Panc1 (cell line): Measurements from ENCODE around the gene C20orf204. TPM values are rescaled to one million over a fixed set of nuclear protein-coding genes. Genes with fewer than 3 reads are reported as not detected.

ENCODE experiments used
- ATAC-seq: fragments of 200-7000 bp; cut with Tn5 transposase; 2 replicates; pipeline ENCODE4 v1.9.1; 2020; ENCODE audit warnings: mild to moderate bottlenecking, moderate library complexity
- BruUV-seq: library from RNA; stranded (reverse); fragments of 400-500 nt; replicated peaks from 2 replicates; lab custom pipeline; 2021; lab: Mats Ljungman, UMichigan
- CTCF ChIA-PET: fragments of 300-600 bp; sonication (Branson Sonifier 250); formaldehyde crosslinking; loops from one replicate; lab custom pipeline; 2022; ENCODE audit warnings: antibody characterized with exemption; lab: Charles Lee
- POLR2A ChIA-PET: fragments of 300-600 bp; sonication (Branson Sonifier 250); formaldehyde crosslinking; loops from one replicate; lab custom pipeline; 2022; ENCODE audit warnings: antibody characterized with exemption; lab: Charles Lee
- DNase-seq: peaks from one replicate; pipeline ENCODE4 v3.0.0-alpha.2; 2010; ENCODE audit warnings: low read depth, low spot score
- H3K27ac ChIP-seq: 2 replicates; pipeline ENCODE4 v1.5.1; 2011; ENCODE audit warnings: mild to moderate bottlenecking, low read length, inconsistent platforms
- H3K27me3 ChIP-seq: fragments of 200-500 bp; sonication (Bioruptor generic); 2 replicates; pipeline ENCODE4 v1.6.0; 2014; ENCODE audit warnings: low read length, inconsistent platforms; ENCODE audit not compliant: control insufficient read depth, insufficient read depth
- H3K36me3 ChIP-seq: fragments of 200-500 bp; sonication (Bioruptor generic); 2 replicates; pipeline ENCODE4 v1.5.1; 2014; ENCODE audit warnings: inconsistent platforms, mild to moderate bottlenecking, low read length, moderate library complexity; ENCODE audit not compliant: control insufficient read depth, insufficient read depth
- H3K4me1 ChIP-seq: 2 replicates; pipeline ENCODE4 v1.5.1; 2011; ENCODE audit warnings: inconsistent platforms, mild to moderate bottlenecking, low read length, moderate library complexity; ENCODE audit not compliant: control insufficient read depth, insufficient read depth
- H3K4me3 ChIP-seq, 2 experiments: 2 replicates each; pipeline ENCODE4 v1.5.1; 2011 to 2012; ENCODE audit warnings: low read depth in 2 of 2, low read length in 2 of 2, mild to moderate bottlenecking in 2 of 2, inconsistent platforms in 1 of 2, moderate library complexity in 1 of 2
- H3K9me3 ChIP-seq: fragments of 200-500 bp; sonication (Bioruptor generic); 2 replicates; pipeline ENCODE4 v1.5.1; 2014; ENCODE audit warnings: low read depth, mild to moderate bottlenecking, inconsistent platforms, low read length, moderate library complexity; ENCODE audit not compliant: control insufficient read depth, insufficient read depth
- CTCF ChIP-seq: fragments of 450-650 bp; IDR thresholded peaks from 2 replicates; pipeline ENCODE4 v1.5.1; 2017; ENCODE audit warnings: mild to moderate bottlenecking
- POLR2AphosphoS5 ChIP-seq: IDR thresholded peaks from 2 replicates; pipeline ENCODE4 v1.6.1; 2012; ENCODE audit warnings: mild to moderate bottlenecking, low read depth, low read length, moderate library complexity
- REST ChIP-seq, 2 experiments: IDR thresholded peaks; 2 replicates each; pipeline ENCODE4 v1.6.1; 2011 to 2012; ENCODE audit warnings: low read depth in 2 of 2, control low read depth in 1 of 2, low read length in 1 of 2, mild to moderate bottlenecking in 1 of 2, moderate library complexity in 1 of 2; ENCODE audit not compliant: insufficient read depth in 1 of 2
- SIN3A ChIP-seq: IDR thresholded peaks from 2 replicates; pipeline ENCODE4 v1.6.1; 2012; ENCODE audit warnings: low read depth, mild to moderate bottlenecking, low read length, moderate library complexity, borderline replicate concordance; ENCODE audit not compliant: insufficient read depth
- TCF7L2 ChIP-seq: IDR thresholded peaks from 2 replicates; pipeline ENCODE4 v1.6.1; 2011; ENCODE audit warnings: mild to moderate bottlenecking, low read depth, low read length, inconsistent platforms
- in situ Hi-C: cut with HindIII; loops from 2 replicates; pipeline ENCODE4 v1.10.0; 2016; ENCODE audit warnings: low sequenced_read_pairs, low pct_unique_long_range_greater_than_20kb
- intact Hi-C: fragments of 100-400 bp; cut with micrococcal nuclease; formaldehyde crosslinking; loops from one replicate; pipeline ENCODE4 v1.10.0; 2022; ENCODE audit not compliant: unreplicated experiment
- total RNA-seq: library from RNA; stranded (reverse); gene quantifications from one replicate; pipeline ENCODE4 v1.2.1, GENCODE V29; 2021; ENCODE audit not compliant: unreplicated experiment

Gene C20orf204
- total RNA-seq, 1 experiment from 2014 or later = 1.9 TPM

GRCh38 chr20:64057628-64058498, 21.9 kb downstream of the C20orf204 start:
- H3K4me1 ChIP-seq = peaks cover 49% of the 10 kb centered on the region
- H3K27ac ChIP-seq = peak overlapping the region; percentile 68; the same call in 1 of the 2 replicates
- no peaks in the 10 kb centered on the region for H3K9me3 ChIP-seq
- intact Hi-C loops = no loop called here
- BruUV-seq = no TSS peak
- ATAC-seq = peak; percentile 79
- DNase-seq = no peak
- no peak overlapping the region for H3K4me3 ChIP-seq
- no peaks in the 10 kb centered on the region for H3K36me3 ChIP-seq
- ChIA-PET CTCF (interaction anchor here (2.3 kb wide), 1 partner anchor 19 kb away, joined by 14 read pairs; no protein-coding TSS in a partner anchor), POLR2A (interaction anchor here (0.5 kb wide), 1 partner anchor 111 kb away, joined by 3 read pairs; no protein-coding TSS in a partner anchor)
- in situ Hi-C loops = no loop called here
- no peaks in the 10 kb centered on the region for H3K27me3 ChIP-seq
- TF ChIP-seq CTCF = peak; percentile 96
- no peak for TF ChIP-seq TCF7L2

GRCh38 chr20:64058536-64058935, 22.6 kb downstream of the C20orf204 start:
- ChIA-PET CTCF (no interaction called here), POLR2A (interaction anchor here (0.6 kb wide), 1 partner anchor 23 kb away, joined by 4 read pairs; no protein-coding TSS in a partner anchor)
- intact Hi-C loops (no loop called here), in situ Hi-C loops (no loop called here)
- ATAC-seq (no peak), DNase-seq (no peak)
- Histone ChIP-seq H3K9me3 (no peaks in the 10 kb centered on the region), H3K4me3 (no peak overlapping the region), H3K4me1 (peaks cover 49% of the 10 kb centered on the region), H3K36me3 (no peaks in the 10 kb centered on the region), H3K27me3 (no peaks in the 10 kb centered on the region), H3K27ac (no peak overlapping the region)
- BruUV-seq = no TSS peak
- TF ChIP-seq POLR2AphosphoS5 (no peak), SIN3A (no peak), CTCF (no peak), TCF7L2 (no peak), REST (IDR thresholded peaks at IDR 0.05; ENCODE audit: insufficient read depth in 1 of 2, low read depth in 2 of 2, low read length in 1 of 2) (no peak)
